ENCODE data around the gene CDK5. TPM values are rescaled to one million over a fixed set of nuclear protein-coding genes. Genes with fewer than 3 reads are reported as not detected.

CDK5 gene
- total and polyA plus RNA-seq, 10 of the 15 experiments (the other 5 are each of a cell fraction or from before 2014, with no cell fraction given), result 1.5 to 33.4 (median 21.6) TPM

DNA sequence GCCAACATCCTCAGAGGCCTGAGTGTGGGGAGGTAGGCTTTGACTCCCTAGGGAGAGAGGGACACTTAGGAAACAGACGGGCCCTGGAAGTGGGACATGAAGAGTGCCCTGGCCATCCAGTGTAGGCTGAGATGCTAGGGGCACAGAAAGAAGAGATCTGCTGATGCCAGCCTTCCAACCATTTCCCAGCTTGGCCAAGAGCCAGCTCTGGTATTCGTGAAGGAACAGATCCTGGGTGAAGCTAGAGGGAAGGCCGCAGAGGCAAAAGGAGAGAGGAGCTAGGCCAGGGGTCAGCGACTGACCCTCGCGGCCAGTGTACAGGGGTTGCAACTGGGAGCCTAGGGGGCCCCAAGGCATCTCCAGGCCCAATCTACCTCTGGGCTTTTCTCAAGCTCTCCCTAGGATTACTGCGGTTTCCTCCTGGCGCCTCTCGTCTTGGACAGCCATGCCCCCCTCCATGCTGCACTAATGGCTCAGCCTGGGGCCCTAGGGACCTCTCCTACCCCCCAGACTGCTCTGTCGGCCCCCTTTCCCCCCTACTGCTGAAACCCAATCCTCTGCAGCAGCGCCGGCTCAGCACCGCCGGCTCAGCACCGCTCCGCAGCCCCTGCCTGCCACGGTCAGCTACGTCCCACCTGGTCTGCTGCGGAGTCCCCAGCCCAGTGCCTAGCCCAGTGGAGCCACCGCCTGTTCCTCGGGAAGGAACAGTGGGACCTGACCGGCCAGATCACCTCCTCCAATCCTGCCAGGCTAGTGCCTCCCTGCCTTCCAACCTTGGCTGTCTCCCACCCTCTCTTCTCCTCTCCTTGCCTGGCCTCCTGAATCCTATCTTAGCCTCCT is 9.5 kb downstream of the CDK5 start, which contains the start of gene ASIC3:
TSS of gene ASIC3 (plus strand) at position 556 of the 840 bp plus-strand sequence. CDS start 355 bp downstream, outside the sequence.
- ChIA-PET SMC1A (ENCODE audit: uncharacterized antibody, unreplicated experiment) (no interaction called here), RAD21 (ENCODE audit: unreplicated experiment) (no interaction called here), POLR2A (no interaction called here), CTCF (no interaction called here)
- DNase-seq (ENCODE audit: low read depth, low spot score) (no peak), FAIRE-seq (no peak), ATAC-seq (no peak)
- no peak within 1 kb of the TSS for H2AFZ ChIP-seq (ENCODE audit: control insufficient read depth, low read depth, low read length)
- no peaks in the 10 kb centered on the region; a peak in 1 of 4 replicates for H3K27me3 ChIP-seq (replicated peaks in 1 of 2; ENCODE audit: control insufficient read depth in 2 of 2, insufficient read depth in 2 of 2, low read length in 1 of 2)
- no peak within 1 kb of the TSS for H3K4me2 ChIP-seq (ENCODE audit: control insufficient read depth, insufficient read depth)
- H3K4me1 ChIP-seq (ENCODE audit: control insufficient read depth, insufficient read depth, low read length), result no peaks in the 10 kb centered on the region
- no peak within 1 kb of the TSS for H3K9ac ChIP-seq (ENCODE audit: control insufficient read depth, insufficient read depth, low read length)
- no peaks in the 10 kb centered on the region for H3K36me3 ChIP-seq (ENCODE audit: control insufficient read depth in 2 of 2, insufficient read depth in 2 of 2, low read length in 1 of 2)
- TF ChIP-seq RB1 (IDR thresholded peaks at IDR 0.05; ENCODE audit: borderline replicate concordance) (no peak), POLR2A (IDR thresholded peaks at IDR 0.05; ENCODE audit: low read depth, low read length) (peak; percentile 9; the same call in 1 of the 2 replicates)
- intact Hi-C loops (cut with micrococcal nuclease; ENCODE audit: unreplicated experiment), result no loop called here
- no peak within 1 kb of the TSS for H3K27ac ChIP-seq (ENCODE audit: control insufficient read depth, insufficient read depth)
- no peaks in the 10 kb centered on the region for H3K9me3 ChIP-seq (replicated peaks; ENCODE audit: control insufficient read depth, insufficient read depth, low read length)
- H3K4me3 ChIP-seq, result no peak within 1 kb of the TSS
- H4K20me1 ChIP-seq (ENCODE audit: control insufficient read depth, insufficient read depth), result no peaks in the 10 kb centered on the region
- BruUV-seq (replicated peaks), result no TSS peak
- in situ Hi-C loops (cut with MboI), result no loop called here
- no peaks in the 10 kb centered on the region for H3K79me2 ChIP-seq (ENCODE audit: control insufficient read depth, insufficient read depth, low read length)
- WGBS (ENCODE audit: insufficient coverage, insufficient replicate concordance, low lambda C conversion rate, missing lambda C conversion rate), result 77% methylated on average over 22 of the region's 22 CpGs

DNA sequence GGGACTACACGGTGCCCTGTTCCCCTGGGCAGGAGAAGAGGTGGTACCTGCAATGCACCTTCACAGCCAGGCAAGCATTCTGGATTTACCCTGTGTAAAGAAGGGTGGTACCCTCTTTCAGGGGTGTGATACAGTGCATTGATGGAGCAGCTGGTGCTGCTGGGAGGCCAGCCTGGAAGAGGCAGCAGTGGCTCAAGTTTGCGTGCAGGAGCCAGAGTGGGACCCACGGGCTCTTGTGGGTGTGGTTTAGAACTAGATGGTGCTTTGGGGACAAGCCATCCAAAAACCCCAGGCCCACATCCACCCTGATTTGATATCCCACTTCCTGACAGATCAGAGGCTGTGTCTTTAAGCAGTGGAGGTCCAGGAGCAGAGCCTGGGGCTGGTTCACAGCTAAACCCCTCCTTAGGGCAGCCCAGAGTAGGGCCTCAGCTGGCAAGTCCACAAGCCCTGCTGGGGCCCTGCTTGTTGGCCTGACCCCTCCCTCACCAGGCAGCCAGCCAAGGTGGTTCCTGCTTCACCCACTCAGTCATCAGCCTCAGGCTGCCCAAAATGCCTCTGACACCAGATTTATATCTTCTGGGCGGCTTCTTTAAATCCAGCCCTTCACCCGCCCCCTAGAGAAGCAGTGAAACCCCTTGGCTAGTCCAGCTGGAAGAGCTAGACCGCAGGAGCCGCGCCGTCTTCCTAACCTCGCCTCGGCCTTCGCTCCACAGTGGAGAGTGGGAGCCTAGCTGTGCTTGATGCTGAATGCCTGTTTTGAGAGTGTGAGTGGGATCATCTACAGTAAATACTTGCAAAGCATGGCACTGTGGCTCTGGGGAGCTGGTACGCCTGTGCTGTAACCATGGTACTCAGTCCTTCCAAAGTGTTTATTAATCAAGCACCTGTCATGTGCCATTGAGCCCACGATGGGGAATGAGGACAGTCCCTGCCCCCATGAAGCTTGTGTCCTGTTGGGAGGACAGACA is 10.8 kb downstream of the CDK5 start:
- 68% methylated on average over 14 of the region's 14 CpGs for WGBS (ENCODE audit: insufficient coverage, insufficient replicate concordance, low lambda C conversion rate, missing lambda C conversion rate)
- TF ChIP-seq NR2F1 (conservative IDR thresholded peaks at IDR 0.05) (no peak), IRF4 (IDR thresholded peaks at IDR 0.05; ENCODE audit: low read depth, low read length) (no peak), STAT1 (conservative IDR thresholded peaks at IDR 0.05) (no peak)
- TF ChIP-seq, protein P1, sequence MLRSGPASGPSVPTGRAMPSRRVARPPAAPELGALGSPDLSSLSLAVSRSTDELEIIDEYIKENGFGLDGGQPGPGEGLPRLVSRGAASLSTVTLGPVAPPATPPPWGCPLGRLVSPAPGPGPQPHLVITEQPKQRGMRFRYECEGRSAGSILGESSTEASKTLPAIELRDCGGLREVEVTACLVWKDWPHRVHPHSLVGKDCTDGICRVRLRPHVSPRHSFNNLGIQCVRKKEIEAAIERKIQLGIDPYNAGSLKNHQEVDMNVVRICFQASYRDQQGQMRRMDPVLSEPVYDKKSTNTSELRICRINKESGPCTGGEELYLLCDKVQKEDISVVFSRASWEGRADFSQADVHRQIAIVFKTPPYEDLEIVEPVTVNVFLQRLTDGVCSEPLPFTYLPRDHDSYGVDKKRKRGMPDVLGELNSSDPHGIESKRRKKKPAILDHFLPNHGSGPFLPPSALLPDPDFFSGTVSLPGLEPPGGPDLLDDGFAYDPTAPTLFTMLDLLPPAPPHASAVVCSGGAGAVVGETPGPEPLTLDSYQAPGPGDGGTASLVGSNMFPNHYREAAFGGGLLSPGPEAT (IDR thresholded peaks at IDR 0.05; ENCODE audit: low read depth), result no peak
- TF ChIP-seq, protein P2, sequence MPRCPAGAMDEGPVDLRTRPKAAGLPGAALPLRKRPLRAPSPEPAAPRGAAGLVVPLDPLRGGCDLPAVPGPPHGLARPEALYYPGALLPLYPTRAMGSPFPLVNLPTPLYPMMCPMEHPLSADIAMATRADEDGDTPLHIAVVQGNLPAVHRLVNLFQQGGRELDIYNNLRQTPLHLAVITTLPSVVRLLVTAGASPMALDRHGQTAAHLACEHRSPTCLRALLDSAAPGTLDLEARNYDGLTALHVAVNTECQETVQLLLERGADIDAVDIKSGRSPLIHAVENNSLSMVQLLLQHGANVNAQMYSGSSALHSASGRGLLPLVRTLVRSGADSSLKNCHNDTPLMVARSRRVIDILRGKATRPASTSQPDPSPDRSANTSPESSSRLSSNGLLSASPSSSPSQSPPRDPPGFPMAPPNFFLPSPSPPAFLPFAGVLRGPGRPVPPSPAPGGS (IDR thresholded peaks at IDR 0.05; ENCODE audit: borderline replicate concordance, insufficient read depth, low read depth, low read length, poor library complexity, severe bottlenecking), result no peak

More for the DNA sequence above, 10.8 kb downstream of the CDK5 start:
- in situ Hi-C loops (cut with MboI) (no loop called here), intact Hi-C loops (cut with micrococcal nuclease; ENCODE audit: unreplicated experiment) (no loop called here)
- no TSS peak for BruUV-seq (replicated peaks)
- no peak for FAIRE-seq
- no peaks in the 10 kb centered on the region for H3K9me3 ChIP-seq (replicated peaks; ENCODE audit: control insufficient read depth, insufficient read depth, low read length)
- H3K4me2 ChIP-seq (ENCODE audit: control insufficient read depth, insufficient read depth), result no peak overlapping the region
- ChIA-PET RAD21 (ENCODE audit: unreplicated experiment) (no interaction called here), CTCF (no interaction called here), POLR2A (no interaction called here), SMC1A (ENCODE audit: uncharacterized antibody, unreplicated experiment) (no interaction called here)
- H2AFZ ChIP-seq (ENCODE audit: control insufficient read depth, low read depth, low read length), result no peak overlapping the region
- H4K20me1 ChIP-seq (ENCODE audit: control insufficient read depth, insufficient read depth), result no peaks in the 10 kb centered on the region
- no peaks in the 10 kb centered on the region for H3K79me2 ChIP-seq (ENCODE audit: control insufficient read depth, insufficient read depth, low read length)
- H3K27ac ChIP-seq (ENCODE audit: control insufficient read depth, insufficient read depth), result no peak overlapping the region
- H3K9ac ChIP-seq (ENCODE audit: control insufficient read depth, insufficient read depth, low read length), result no peak overlapping the region
- H3K4me3 ChIP-seq, result no peak overlapping the region
- no peaks in the 10 kb centered on the region for H3K4me1 ChIP-seq (ENCODE audit: control insufficient read depth, insufficient read depth, low read length)
- no peaks in the 10 kb centered on the region; a peak in 1 of 4 replicates for H3K27me3 ChIP-seq (replicated peaks in 1 of 2; ENCODE audit: control insufficient read depth in 2 of 2, insufficient read depth in 2 of 2, low read length in 1 of 2)
- ATAC-seq, result no peak
- no peaks in the 10 kb centered on the region for H3K36me3 ChIP-seq (ENCODE audit: control insufficient read depth in 2 of 2, insufficient read depth in 2 of 2, low read length in 1 of 2)
- no peak for DNase-seq (ENCODE audit: low read depth, low spot score)
